ENCODE data around the gene MRPL28.

The MRPL28 gene

GRCh38 chr16:370979-371514, 709 bp upstream of the MRPL28 start:
- Histone ChIP-seq H3K4me3 (ENCODE audit: insufficient read length, low read depth) (no peak overlapping the region), H3K27me3 (ENCODE audit: insufficient read depth, insufficient read length) (no peaks in the 10 kb centered on the region), H3K4me1 (ENCODE audit: insufficient read depth, insufficient read length) (peaks cover 15% of the 10 kb centered on the region), H3K9me3 (ENCODE audit: insufficient read depth, low read length) (no peaks in the 10 kb centered on the region), H3K9ac (ENCODE audit: insufficient read length, low read depth) (peak overlapping the region; percentile 43), H3K36me3 (ENCODE audit: insufficient read depth, insufficient read length, low read length) (peaks cover 87% of the 10 kb centered on the region)
- TF ChIP-seq SUZ12 (IDR thresholded peaks at IDR 0.05; ENCODE audit: extremely low read depth, insufficient read depth, insufficient read length) = no peak
- no peak for TF ChIP-seq ZNF274 (IDR thresholded peaks at IDR 0.05; ENCODE audit: low read depth, low read length)
- no peak for TF ChIP-seq YY1 (IDR thresholded peaks at IDR 0.05; ENCODE audit: insufficient read depth, insufficient read length)
- DNase-seq (ENCODE audit: low read depth, low spot score) = no peak

GRCh38 chr16:369866-370436, 387 bp downstream of the MRPL28 start:
- DNase-seq (ENCODE audit: low read depth, low spot score) = no peak
- H3K36me3 ChIP-seq (ENCODE audit: insufficient read depth, insufficient read length, low read length) = peaks cover 82% of the 10 kb centered on the region
- peak overlapping the region; percentile 88 for H3K9ac ChIP-seq (ENCODE audit: insufficient read length, low read depth)
- peak overlapping the region; percentile 51 for H3K4me3 ChIP-seq (ENCODE audit: insufficient read length, low read depth)
- peaks cover 15% of the 10 kb centered on the region for H3K4me1 ChIP-seq (ENCODE audit: insufficient read depth, insufficient read length)
- TF ChIP-seq YY1 (IDR thresholded peaks at IDR 0.05; ENCODE audit: insufficient read depth, insufficient read length) (no peak), ZNF274 (IDR thresholded peaks at IDR 0.05; ENCODE audit: low read depth, low read length) (no peak), SUZ12 (IDR thresholded peaks at IDR 0.05; ENCODE audit: extremely low read depth, insufficient read depth, insufficient read length) (no peak)
- no peaks in the 10 kb centered on the region for H3K27me3 ChIP-seq (ENCODE audit: insufficient read depth, insufficient read length)
- H3K9me3 ChIP-seq (ENCODE audit: insufficient read depth, low read length) = no peaks in the 10 kb centered on the region

DNA sequence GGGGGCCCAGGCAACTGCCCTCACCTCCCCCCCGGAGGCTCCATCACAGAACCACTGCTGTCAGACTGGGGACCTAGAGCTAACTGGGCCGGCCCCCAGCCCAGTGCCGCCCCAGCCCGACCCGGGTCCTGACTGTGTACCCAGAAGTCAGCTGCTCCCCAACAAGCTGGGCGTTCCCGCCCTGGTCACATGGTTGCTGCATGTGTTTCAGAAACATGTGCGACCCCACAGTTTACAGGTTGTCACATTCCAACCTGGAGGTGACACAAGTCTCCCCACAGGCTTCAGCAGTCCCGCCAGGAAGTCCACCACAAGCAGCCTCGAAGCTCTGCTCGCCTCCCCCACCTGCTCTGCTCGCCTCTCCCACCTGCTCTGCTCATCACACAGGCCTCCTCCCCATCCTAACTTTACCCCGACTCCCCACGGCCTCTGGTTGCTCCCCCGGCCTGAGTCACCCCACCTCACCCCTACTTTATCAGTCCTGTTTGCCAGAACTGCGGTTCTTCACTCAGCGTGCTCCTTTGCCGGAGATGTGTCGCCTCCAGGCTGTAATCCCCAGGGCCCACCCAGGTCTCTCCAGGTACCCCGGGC, 968 bp downstream of the MRPL28 start:
- H3K4me1 ChIP-seq (ENCODE audit: insufficient read depth, insufficient read length) = peaks cover 14% of the 10 kb centered on the region
- peak overlapping the region; percentile 88 for H3K9ac ChIP-seq (ENCODE audit: insufficient read length, low read depth)
- peak overlapping the region; percentile 51 for H3K4me3 ChIP-seq (ENCODE audit: insufficient read length, low read depth)
- peaks cover 76% of the 10 kb centered on the region for H3K36me3 ChIP-seq (ENCODE audit: insufficient read depth, insufficient read length, low read length)
- no peaks in the 10 kb centered on the region for H3K27me3 ChIP-seq (ENCODE audit: insufficient read depth, insufficient read length)
- no peak for DNase-seq (ENCODE audit: low read depth, low spot score)
- no peak for TF ChIP-seq YY1 (IDR thresholded peaks at IDR 0.05; ENCODE audit: insufficient read depth, insufficient read length)
- no peak for TF ChIP-seq SUZ12 (IDR thresholded peaks at IDR 0.05; ENCODE audit: extremely low read depth, insufficient read depth, insufficient read length)
- no peak for TF ChIP-seq ZNF274 (IDR thresholded peaks at IDR 0.05; ENCODE audit: low read depth, low read length)
- H3K9me3 ChIP-seq (ENCODE audit: insufficient read depth, low read length) = no peaks in the 10 kb centered on the region

GRCh38 chr16:368388-369158, 1.8 kb downstream of the MRPL28 start:
- H3K36me3 ChIP-seq (ENCODE audit: insufficient read depth, insufficient read length, low read length) = peaks cover 68% of the 10 kb centered on the region
- no peak overlapping the region for H3K4me3 ChIP-seq (ENCODE audit: insufficient read length, low read depth)
- no peaks in the 10 kb centered on the region for H3K9me3 ChIP-seq (ENCODE audit: insufficient read depth, low read length)
- DNase-seq (ENCODE audit: low read depth, low spot score) = no peak
- TF ChIP-seq YY1 (IDR thresholded peaks at IDR 0.05; ENCODE audit: insufficient read depth, insufficient read length) = no peak
- TF ChIP-seq SUZ12 (IDR thresholded peaks at IDR 0.05; ENCODE audit: extremely low read depth, insufficient read depth, insufficient read length) = no peak
- no peak for TF ChIP-seq ZNF274 (IDR thresholded peaks at IDR 0.05; ENCODE audit: low read depth, low read length)
- H3K4me1 ChIP-seq (ENCODE audit: insufficient read depth, insufficient read length) = peaks cover 15% of the 10 kb centered on the region
- no peak overlapping the region for H3K9ac ChIP-seq (ENCODE audit: insufficient read length, low read depth)
- no peaks in the 10 kb centered on the region for H3K27me3 ChIP-seq (ENCODE audit: insufficient read depth, insufficient read length)

DNA sequence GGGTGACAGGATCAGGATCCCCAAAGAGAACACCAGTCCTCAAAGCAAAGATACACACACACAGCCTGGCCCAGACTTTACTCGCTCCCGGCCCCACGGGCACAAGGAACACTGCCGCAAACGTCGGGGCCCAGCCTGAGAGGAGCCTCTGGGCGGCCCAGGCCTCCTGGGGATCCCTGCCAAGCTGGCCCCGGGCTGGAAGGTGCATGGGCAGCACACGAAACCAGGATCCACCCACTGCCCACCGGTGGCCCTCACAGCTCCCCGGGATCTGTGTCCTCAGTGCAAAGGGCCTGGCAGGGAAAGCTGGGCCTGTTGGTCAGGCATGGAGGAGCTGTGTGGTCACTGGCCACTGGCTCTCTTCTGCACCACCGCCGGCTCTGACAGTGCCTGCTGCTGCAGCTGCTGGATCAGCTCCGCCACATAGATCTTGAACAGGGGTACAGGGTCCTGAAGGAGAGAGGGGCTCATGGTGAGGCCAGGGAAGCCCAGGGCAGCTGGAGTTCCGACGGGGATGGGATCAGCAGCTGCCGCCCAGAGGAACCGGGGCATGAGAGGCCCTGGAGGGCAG, 2.9 kb downstream of the MRPL28 start:
- Histone ChIP-seq H3K27me3 (ENCODE audit: insufficient read depth, insufficient read length) (no peaks in the 10 kb centered on the region), H3K36me3 (ENCODE audit: insufficient read depth, insufficient read length, low read length) (peaks cover 57% of the 10 kb centered on the region), H3K4me1 (ENCODE audit: insufficient read depth, insufficient read length) (peaks cover 21% of the 10 kb centered on the region), H3K9me3 (ENCODE audit: insufficient read depth, low read length) (no peaks in the 10 kb centered on the region), H3K9ac (ENCODE audit: insufficient read length, low read depth) (no peak overlapping the region), H3K4me3 (ENCODE audit: insufficient read length, low read depth) (no peak overlapping the region)
- TF ChIP-seq ZNF274 (IDR thresholded peaks at IDR 0.05; ENCODE audit: low read depth, low read length) (no peak), SUZ12 (IDR thresholded peaks at IDR 0.05; ENCODE audit: extremely low read depth, insufficient read depth, insufficient read length) (no peak), YY1 (IDR thresholded peaks at IDR 0.05; ENCODE audit: insufficient read depth, insufficient read length) (no peak)
- no peak for DNase-seq (ENCODE audit: low read depth, low spot score)

DNA sequence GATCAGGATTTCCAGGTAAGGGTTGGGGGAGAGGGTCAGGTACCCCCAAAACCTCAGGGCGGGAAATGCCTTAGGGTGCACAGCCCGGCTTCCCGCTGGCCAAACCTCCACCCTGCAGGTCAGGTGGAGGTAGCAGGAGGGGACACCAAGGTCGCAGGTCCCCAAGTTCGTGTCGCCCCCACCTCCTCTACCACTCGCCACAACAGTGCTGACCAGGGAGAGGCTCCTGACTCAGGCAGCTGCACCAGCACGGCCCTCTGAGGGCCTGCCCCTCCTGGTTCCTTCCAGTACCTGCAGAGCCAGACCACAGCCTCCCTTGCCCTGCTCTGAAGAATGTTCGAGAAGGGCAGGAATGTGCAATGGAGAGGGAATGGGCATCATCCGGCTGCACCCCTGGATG, 3.9 kb downstream of the MRPL28 start:
- H3K4me3 ChIP-seq (ENCODE audit: insufficient read length, low read depth) = no peak overlapping the region
- H3K27me3 ChIP-seq (ENCODE audit: insufficient read depth, insufficient read length) = no peaks in the 10 kb centered on the region
- H3K36me3 ChIP-seq (ENCODE audit: insufficient read depth, insufficient read length, low read length) = peaks cover 47% of the 10 kb centered on the region
- TF ChIP-seq SUZ12 (IDR thresholded peaks at IDR 0.05; ENCODE audit: extremely low read depth, insufficient read depth, insufficient read length) (no peak), YY1 (IDR thresholded peaks at IDR 0.05; ENCODE audit: insufficient read depth, insufficient read length) (no peak), ZNF274 (IDR thresholded peaks at IDR 0.05; ENCODE audit: low read depth, low read length) (no peak)
- peaks cover 24% of the 10 kb centered on the region for H3K4me1 ChIP-seq (ENCODE audit: insufficient read depth, insufficient read length)
- DNase-seq (ENCODE audit: low read depth, low spot score) = no peak
- H3K9ac ChIP-seq (ENCODE audit: insufficient read length, low read depth) = peak overlapping the region; percentile 17
- H3K9me3 ChIP-seq (ENCODE audit: insufficient read depth, low read length) = no peaks in the 10 kb centered on the region
